Hematopoietic multipotent progenitor cell treated with erythropoietin and hydrocortisone succinate and interleukin-3 and kit ligand, for 17 days (in vitro differentiated cells): ENCODE measurements around the gene NAXE.
"Not testable (repeated sequence)": the region's sequence is repeated elsewhere in the genome, so short reads cannot be mapped to it uniquely, and the experiment has no call there.

ENCODE experiments used
- DNase-seq: peaks from one replicate; pipeline ENCODE4 v3.0.0-alpha.2; 2015; ENCODE audit warnings: low spot score

The NAXE gene

GRCh38 chr1:156593661-156593989 is 2.0 kb downstream of the NAXE start:
- DNase-seq: no peak

GRCh38 chr1:156594190-156594589 is 2.6 kb downstream of the NAXE start:
- no peak for DNase-seq

- DNase-seq: no peak
These were observed 3.4 kb downstream of the NAXE start for GRCh38 chr1:156595016-156595415.

GRCh38 chr1:156596426-156596825 is 4.8 kb downstream of the NAXE start:
- no peak for DNase-seq

- no peak for DNase-seq
These were observed 6.5 kb downstream of the NAXE start for GRCh38 chr1:156598125-156598524.

- no peak for DNase-seq
These were observed 7.3 kb downstream of the NAXE start for GRCh38 chr1:156598731-156599432.

- DNase-seq: no peak
These were observed 8.2 kb downstream of the NAXE start for GRCh38 chr1:156599811-156600210.

GRCh38 chr1:156600733-156601121 is 9.2 kb downstream of the NAXE start:
- DNase-seq: no peak

GRCh38 chr1:156601122-156601830 is 9.7 kb downstream of the NAXE start, which contains the start of gene GPATCH4:
Gene GPATCH4, minus strand, starts transcription at chr1:156601479.
- DNase-seq: peak; percentile 68

GRCh38 chr1:156601892-156602291 is 10.3 kb downstream of the NAXE start:
- DNase-seq: no peak

- DNase-seq: no peak
These were observed 11.0 kb downstream of the NAXE start for GRCh38 chr1:156602557-156602993.

GRCh38 chr1:156607344-156607743 is 15.8 kb downstream of the NAXE start:
- not testable (repeated sequence) for DNase-seq

GRCh38 chr1:156608036-156608674 is 16.6 kb downstream of the NAXE start:
- DNase-seq: peak; percentile 70

GRCh38 chr1:156608981-156609380 is 17.4 kb downstream of the NAXE start:
- peak; percentile 37 for DNase-seq

GRCh38 chr1:156610072-156610471 is 18.5 kb downstream of the NAXE start:
- DNase-seq: not testable (repeated sequence)

- DNase-seq: no peak
These were observed 21.1 kb downstream of the NAXE start for GRCh38 chr1:156612666-156613065.

- DNase-seq: no peak
These were observed 24.4 kb downstream of the NAXE start for GRCh38 chr1:156615946-156616345.

- DNase-seq: peak; percentile 15
These were observed 24.9 kb downstream of the NAXE start for GRCh38 chr1:156616463-156616862.

- no peak for DNase-seq
These were observed 27.4 kb downstream of the NAXE start, which contains the start of gene HAPLN2 for GRCh38 chr1:156618853-156619581. Gene HAPLN2, plus strand, starts transcription at chr1:156619415. Its CDS starts 4,076 bp downstream, at chr1:156623491.

GRCh38 chr1:156619582-156619955 is 28.0 kb downstream of the NAXE start:
- DNase-seq: no peak

GRCh38 chr1:156622581-156623297 is 31.2 kb downstream of the NAXE start:
- DNase-seq: no peak
